Keratinocyte (primary cell): ENCODE measurements around the gene ANKRD62. TPM values are rescaled to one million over a fixed set of nuclear protein-coding genes. Genes with fewer than 3 reads are reported as not detected.
A peak's percentile ranks its signal among the peaks of the same experiment; 100 is the strongest.

Source experiments
- DNase-seq: peaks from one replicate; pipeline ENCODE4 v3.0.0-alpha.2; 2011; ENCODE audit warnings: low read depth, missing footprints, low spot score
- FAIRE-seq: peaks from 2 replicates; lab custom pipeline; 2011; peaks lifted over from hg19 to GRCh38; lab: Jason Lieb, UNC
- H2AFZ ChIP-seq: 2 replicates; pipeline ENCODE4 v1.6.0; 2012; ENCODE audit warnings: low read length, control low read depth, inconsistent platforms; ENCODE audit not compliant: control insufficient read depth
- H3K27ac ChIP-seq: 2 replicates; pipeline ENCODE4 v1.5.1; 2011; ENCODE audit warnings: low read length; ENCODE audit not compliant: control insufficient read depth, insufficient read depth
- H3K27me3 ChIP-seq: 3 replicates; pipeline ENCODE4 v1.6.0; 2011; ENCODE audit warnings: low read length; ENCODE audit not compliant: control insufficient read depth, insufficient read depth; ENCODE audit errors: extremely low read depth
- H3K36me3 ChIP-seq, 2 experiments: 2 replicates in 1 of 2; 3 replicates in 1 of 2; pipeline ENCODE4 v1.5.1; 2011; ENCODE audit warnings: low read length in 2 of 2, mild to moderate bottlenecking in 1 of 2; ENCODE audit not compliant: control insufficient read depth in 2 of 2, insufficient read depth in 2 of 2; ENCODE audit errors: extremely low read depth in 1 of 2
- H3K4me1 ChIP-seq: 3 replicates; pipeline ENCODE4 v1.5.1; 2011; ENCODE audit warnings: low read length; ENCODE audit not compliant: control insufficient read depth, insufficient read depth; ENCODE audit errors: extremely low read depth
- H3K4me2 ChIP-seq: 3 replicates; pipeline ENCODE4 v1.6.0; 2011; ENCODE audit warnings: low read depth, low read length; ENCODE audit not compliant: control insufficient read depth, insufficient read depth; ENCODE audit errors: extremely low read depth
- H3K4me3 ChIP-seq, 3 experiments: fragments of 200-600 bp in 1 of 3; sonication (generic) in 1 of 3; 2 replicates in 2 of 3; 3 replicates in 1 of 3; pipeline ENCODE4 v1.5.1; 2011 to 2016; ENCODE audit warnings: low read length in 3 of 3, mild to moderate bottlenecking in 3 of 3, control low read depth in 2 of 3, inconsistent platforms in 1 of 3, low read depth in 1 of 3, mixed read lengths in 1 of 3, mixed run types in 1 of 3, moderate library complexity in 1 of 3; ENCODE audit not compliant: control insufficient read depth in 2 of 3, insufficient read depth in 2 of 3; ENCODE audit errors: extremely low read depth in 1 of 3
- H3K79me2 ChIP-seq: 2 replicates; pipeline ENCODE4 v1.6.0; 2012; ENCODE audit warnings: low read length; ENCODE audit not compliant: control insufficient read depth, insufficient read depth
- H3K9ac ChIP-seq: 3 replicates; pipeline ENCODE4 v1.6.0; 2011; ENCODE audit warnings: low read length; ENCODE audit not compliant: control insufficient read depth, insufficient read depth; ENCODE audit errors: extremely low read depth
- H3K9me1 ChIP-seq: 3 replicates; pipeline ENCODE4 v1.6.0; 2011; ENCODE audit warnings: low read length; ENCODE audit not compliant: control insufficient read depth, insufficient read depth; ENCODE audit errors: extremely low read depth
- H3K9me3 ChIP-seq: 2 replicates; pipeline ENCODE4 v1.5.1; 2012; ENCODE audit warnings: low read depth, low read length; ENCODE audit not compliant: control insufficient read depth
- H4K20me1 ChIP-seq: 3 replicates; pipeline ENCODE4 v1.6.0; 2011; ENCODE audit warnings: low read length; ENCODE audit not compliant: control insufficient read depth, insufficient read depth; ENCODE audit errors: extremely low read depth
- CTCF ChIP-seq, 3 experiments: IDR thresholded peaks in 1 of 3; conservative IDR thresholded peaks in 1 of 3; optimal IDR thresholded peaks in 1 of 3; 2 replicates in 2 of 3; 3 replicates in 1 of 3; pipeline versions ENCODE3 to v1.5.1; 2011; ENCODE audit warnings: low read length in 3 of 3, mild to moderate bottlenecking in 3 of 3, moderate library complexity in 2 of 3, control low read depth in 1 of 3, inconsistent platforms in 1 of 3; ENCODE audit not compliant: insufficient read depth in 2 of 3; ENCODE audit errors: extremely low read depth in 1 of 3
- EZH2 ChIP-seq: IDR thresholded peaks from one replicate; pipeline ENCODE4 v1.6.1; 2012; ENCODE audit warnings: inconsistent platforms, mild to moderate bottlenecking, low read length, moderate library complexity
- dilution Hi-C: fragments of 300-500 bp; cut with MboI; formaldehyde crosslinking; loops from one replicate; pipeline ENCODE4 v1.7.0; 2020; ENCODE audit warnings: low sequenced_read_pairs; ENCODE audit not compliant: extremely low pct_ligation_motif_present
- polyA plus RNA-seq, 5 experiments: library from polyadenylated mRNA; depleted of rRNA in 3 of 5; stranded (reverse) in 3 of 5; stranded (forward) in 1 of 5; unstranded in 1 of 5; fragments of >200 nt; gene quantifications; 1 replicate in 1 of 5; 2 replicates in 3 of 5; 3 replicates in 1 of 5; pipeline versions ENCODE4 v1.2.1 to v1.2.3, GENCODE V29; 2011 to 2012; ENCODE audit warnings: missing spikeins in 2 of 5, low read depth in 1 of 5, low replicate concordance in 1 of 5

ANKRD62 gene
- polyA plus RNA-seq, 1 donor (not counting 4 experiments of a cell fraction or from before 2014, with no cell fraction given): not detected

- TF ChIP-seq CTCF (optimal IDR thresholded peaks at IDR 0.05 in 1 of 3, IDR thresholded peaks at IDR 0.05 in 1 of 3, conservative IDR thresholded peaks at IDR 0.05 in 1 of 3; ENCODE audit: extremely low read depth in 1 of 3, insufficient read depth in 2 of 3, low read length in 3 of 3) (no peak), EZH2 (no peak)
- no peaks in the 10 kb centered on the region for H3K79me2 ChIP-seq
- H2AFZ ChIP-seq: no peak overlapping the region
- DNase-seq (peak; percentile 35), FAIRE-seq (no peak)
- H3K9me3 ChIP-seq: no peaks in the 10 kb centered on the region
- no peaks in the 10 kb centered on the region for H3K9me1 ChIP-seq
- no peaks in the 10 kb centered on the region for H3K36me3 ChIP-seq
- no peaks in the 10 kb centered on the region for H4K20me1 ChIP-seq
- H3K4me2 ChIP-seq: no peak overlapping the region
- no peaks in the 10 kb centered on the region for H3K27me3 ChIP-seq
- H3K4me1 ChIP-seq: peaks cover 5% of the 10 kb centered on the region
- H3K9ac ChIP-seq: no peak overlapping the region
- no peak overlapping the region for H3K27ac ChIP-seq
- dilution Hi-C loops: no loop called here
- no peak overlapping the region for H3K4me3 ChIP-seq
These were observed 65.8 kb downstream of the ANKRD62 start for GRCh38 chr18:12159446-12159845.

- Histone ChIP-seq H3K4me2 (no peak overlapping the region), H3K27ac (no peak overlapping the region), H3K4me3 (no peak overlapping the region), H3K4me1 (peaks cover 5% of the 10 kb centered on the region), H3K9me1 (no peaks in the 10 kb centered on the region), H3K36me3 (no peaks in the 10 kb centered on the region), H3K9me3 (no peaks in the 10 kb centered on the region), H2AFZ (no peak overlapping the region), H3K27me3 (no peaks in the 10 kb centered on the region), H3K9ac (no peak overlapping the region), H4K20me1 (no peaks in the 10 kb centered on the region), H3K79me2 (no peaks in the 10 kb centered on the region)
- TF ChIP-seq CTCF (optimal IDR thresholded peaks at IDR 0.05 in 1 of 3, IDR thresholded peaks at IDR 0.05 in 1 of 3, conservative IDR thresholded peaks at IDR 0.05 in 1 of 3; ENCODE audit: extremely low read depth in 1 of 3, insufficient read depth in 2 of 3, low read length in 3 of 3): no peak
- no peak for TF ChIP-seq EZH2
- FAIRE-seq (no peak), DNase-seq (no peak)
- dilution Hi-C loops: no loop called here
These were observed 69.1 kb downstream of the ANKRD62 start for GRCh38 chr18:12162786-12163185.
